Activated CD4-positive, alpha-beta T cell treated with anti-CD3 and anti-CD28 coated beads, Interleukin-2, Interleukin-6, amounts not matched to agents 100 ng/mL and 50 ng/mL, durations not matched to agents 16 hours and 8 hours (primary cell): ENCODE data around the gene FZD1.

Experiments used
- DNase-seq: peaks from one replicate; pipeline ENCODE4 v3.0.0-alpha.2; 2020

FZD1 gene

GRCh38 chr7:91264046-91264923 lies at the start of gene FZD1:
TSS of gene FZD1 (plus strand) at chr7:91264433. CDS start at chr7:91264881, 448 bp downstream.
- DNase-seq = peak; percentile 87

- DNase-seq = no peak
Observed at GRCh38 chr7:91226411-91226810, 37.8 kb upstream of the FZD1 start.

- no peak for DNase-seq
Observed at GRCh38 chr7:91228327-91228726, 35.9 kb upstream of the FZD1 start.

- DNase-seq = no peak
Observed at GRCh38 chr7:91228927-91229558, 35.2 kb upstream of the FZD1 start.

GRCh38 chr7:91230100-91230499 lies 34.1 kb upstream of the FZD1 start:
- no peak for DNase-seq

GRCh38 chr7:91230503-91230902 lies 33.7 kb upstream of the FZD1 start:
- no peak for DNase-seq

GRCh38 chr7:91233212-91233611 lies 31.0 kb upstream of the FZD1 start:
- no peak for DNase-seq

GRCh38 chr7:91235211-91235832 lies 28.9 kb upstream of the FZD1 start:
- no peak for DNase-seq

- DNase-seq = no peak
Observed at GRCh38 chr7:91239171-91239604, 25.0 kb upstream of the FZD1 start.

- DNase-seq = no peak
Observed at GRCh38 chr7:91239772-91240171, 24.5 kb upstream of the FZD1 start.

- DNase-seq = no peak
Observed at GRCh38 chr7:91240376-91240941, 23.8 kb upstream of the FZD1 start.

- no peak for DNase-seq
Observed at GRCh38 chr7:91242097-91242844, 22.0 kb upstream of the FZD1 start.

GRCh38 chr7:91243591-91244301 lies 20.5 kb upstream of the FZD1 start:
- DNase-seq = no peak

- no peak for DNase-seq
Observed at GRCh38 chr7:91247500-91247899, 16.7 kb upstream of the FZD1 start.

GRCh38 chr7:91248996-91249395 lies 15.2 kb upstream of the FZD1 start:
- DNase-seq = no peak

GRCh38 chr7:91249506-91250233 lies 14.6 kb upstream of the FZD1 start:
- DNase-seq = no peak

- DNase-seq = no peak
Observed at GRCh38 chr7:91250706-91251105, 13.5 kb upstream of the FZD1 start.

GRCh38 chr7:91251877-91252276 lies 12.4 kb upstream of the FZD1 start:
- DNase-seq = no peak

- DNase-seq = no peak
Observed at GRCh38 chr7:91263384-91264045, 718 bp upstream of the FZD1 start.

- DNase-seq = peak; percentile 46
Observed at GRCh38 chr7:91264924-91265681, 870 bp downstream of the FZD1 start.
